ENCODE results near the gene DDIT3. TPM values are rescaled to one million over a fixed set of nuclear protein-coding genes. Genes with fewer than 3 reads are reported as not detected.

Gene DDIT3
- polyA plus RNA-seq, 1 donor from 2014 or later, result 24.0 TPM

DNA sequence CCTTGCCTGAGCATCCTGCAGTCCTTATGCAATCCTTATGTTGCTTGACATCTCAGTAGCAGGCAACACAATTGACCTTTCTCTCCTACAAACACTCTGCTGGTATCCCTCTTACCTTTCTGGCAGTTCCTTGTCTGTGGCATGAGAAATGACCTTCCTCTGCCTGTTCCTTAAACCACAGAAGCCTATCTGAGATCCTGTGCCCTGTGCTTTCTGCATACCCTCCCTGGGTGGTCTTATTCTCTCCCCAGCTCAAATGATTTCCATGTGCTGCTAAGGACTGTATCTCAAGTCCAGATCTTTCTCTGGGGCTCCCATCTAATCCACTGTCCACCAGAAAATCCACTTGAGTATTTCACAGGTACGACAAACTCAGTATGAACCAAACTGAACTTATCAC lies 38.6 kb downstream of the DDIT3 start:
- Histone ChIP-seq H3F3A (ENCODE audit: insufficient read depth, low read length, poor library complexity, severe bottlenecking) (no peaks in the 10 kb centered on the region), H3K9me2 (ENCODE audit: insufficient read depth, low read length) (no peaks in the 10 kb centered on the region), H3K9ac (ENCODE audit: low read length) (no peak overlapping the region), H3K27me3 (ENCODE audit: insufficient read depth, low read depth, low read length) (peaks cover 45% of the 10 kb centered on the region), H3K36me3 (ENCODE audit: insufficient read depth, low read length) (no peaks in the 10 kb centered on the region), H3K4me3 (ENCODE audit: low read length) (no peak overlapping the region), H3K9me3 (ENCODE audit: low read length) (no peaks in the 10 kb centered on the region), H4K20me1 (ENCODE audit: insufficient read depth) (no peaks in the 10 kb centered on the region), H3K27ac (ENCODE audit: low read length) (no peak overlapping the region), H2AFZ (ENCODE audit: low read depth, low read length) (no peak overlapping the region), H3K4me2 (ENCODE audit: low read length) (no peak overlapping the region), H3K79me2 (replicated peaks; ENCODE audit: insufficient read depth, low read length) (no peaks in the 10 kb centered on the region)
- TF ChIP-seq EZH2 (IDR thresholded peaks at IDR 0.05; ENCODE audit: borderline replicate concordance, insufficient read depth, low read length, poor library complexity, severe bottlenecking), result no peak
- no peak for TF ChIP-seq EP300 (conservative IDR thresholded peaks at IDR 0.05; ENCODE audit: poor library complexity, severe bottlenecking)
- no peak for TF ChIP-seq MXI1 (conservative IDR thresholded peaks at IDR 0.05; ENCODE audit: poor library complexity, severe bottlenecking)
- no peak for TF ChIP-seq RAD21 (conservative IDR thresholded peaks at IDR 0.05)
- TF ChIP-seq SMC3 (conservative IDR thresholded peaks at IDR 0.05; ENCODE audit: poor library complexity), result no peak
- TF ChIP-seq, protein P1, sequence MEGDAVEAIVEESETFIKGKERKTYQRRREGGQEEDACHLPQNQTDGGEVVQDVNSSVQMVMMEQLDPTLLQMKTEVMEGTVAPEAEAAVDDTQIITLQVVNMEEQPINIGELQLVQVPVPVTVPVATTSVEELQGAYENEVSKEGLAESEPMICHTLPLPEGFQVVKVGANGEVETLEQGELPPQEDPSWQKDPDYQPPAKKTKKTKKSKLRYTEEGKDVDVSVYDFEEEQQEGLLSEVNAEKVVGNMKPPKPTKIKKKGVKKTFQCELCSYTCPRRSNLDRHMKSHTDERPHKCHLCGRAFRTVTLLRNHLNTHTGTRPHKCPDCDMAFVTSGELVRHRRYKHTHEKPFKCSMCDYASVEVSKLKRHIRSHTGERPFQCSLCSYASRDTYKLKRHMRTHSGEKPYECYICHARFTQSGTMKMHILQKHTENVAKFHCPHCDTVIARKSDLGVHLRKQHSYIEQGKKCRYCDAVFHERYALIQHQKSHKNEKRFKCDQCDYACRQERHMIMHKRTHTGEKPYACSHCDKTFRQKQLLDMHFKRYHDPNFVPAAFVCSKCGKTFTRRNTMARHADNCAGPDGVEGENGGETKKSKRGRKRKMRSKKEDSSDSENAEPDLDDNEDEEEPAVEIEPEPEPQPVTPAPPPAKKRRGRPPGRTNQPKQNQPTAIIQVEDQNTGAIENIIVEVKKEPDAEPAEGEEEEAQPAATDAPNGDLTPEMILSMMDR (IDR thresholded peaks at IDR 0.05; ENCODE audit: poor library complexity, severe bottlenecking), result no peak
- no peak for TF ChIP-seq POLR2AphosphoS5 (IDR thresholded peaks at IDR 0.05)
- no peak for TF ChIP-seq TAF1 (IDR thresholded peaks at IDR 0.05; ENCODE audit: low read depth)
- TF ChIP-seq, protein P2, sequence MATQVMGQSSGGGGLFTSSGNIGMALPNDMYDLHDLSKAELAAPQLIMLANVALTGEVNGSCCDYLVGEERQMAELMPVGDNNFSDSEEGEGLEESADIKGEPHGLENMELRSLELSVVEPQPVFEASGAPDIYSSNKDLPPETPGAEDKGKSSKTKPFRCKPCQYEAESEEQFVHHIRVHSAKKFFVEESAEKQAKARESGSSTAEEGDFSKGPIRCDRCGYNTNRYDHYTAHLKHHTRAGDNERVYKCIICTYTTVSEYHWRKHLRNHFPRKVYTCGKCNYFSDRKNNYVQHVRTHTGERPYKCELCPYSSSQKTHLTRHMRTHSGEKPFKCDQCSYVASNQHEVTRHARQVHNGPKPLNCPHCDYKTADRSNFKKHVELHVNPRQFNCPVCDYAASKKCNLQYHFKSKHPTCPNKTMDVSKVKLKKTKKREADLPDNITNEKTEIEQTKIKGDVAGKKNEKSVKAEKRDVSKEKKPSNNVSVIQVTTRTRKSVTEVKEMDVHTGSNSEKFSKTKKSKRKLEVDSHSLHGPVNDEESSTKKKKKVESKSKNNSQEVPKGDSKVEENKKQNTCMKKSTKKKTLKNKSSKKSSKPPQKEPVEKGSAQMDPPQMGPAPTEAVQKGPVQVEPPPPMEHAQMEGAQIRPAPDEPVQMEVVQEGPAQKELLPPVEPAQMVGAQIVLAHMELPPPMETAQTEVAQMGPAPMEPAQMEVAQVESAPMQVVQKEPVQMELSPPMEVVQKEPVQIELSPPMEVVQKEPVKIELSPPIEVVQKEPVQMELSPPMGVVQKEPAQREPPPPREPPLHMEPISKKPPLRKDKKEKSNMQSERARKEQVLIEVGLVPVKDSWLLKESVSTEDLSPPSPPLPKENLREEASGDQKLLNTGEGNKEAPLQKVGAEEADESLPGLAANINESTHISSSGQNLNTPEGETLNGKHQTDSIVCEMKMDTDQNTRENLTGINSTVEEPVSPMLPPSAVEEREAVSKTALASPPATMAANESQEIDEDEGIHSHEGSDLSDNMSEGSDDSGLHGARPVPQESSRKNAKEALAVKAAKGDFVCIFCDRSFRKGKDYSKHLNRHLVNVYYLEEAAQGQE (IDR thresholded peaks at IDR 0.05; ENCODE audit: borderline replicate concordance), result no peak

DNA sequence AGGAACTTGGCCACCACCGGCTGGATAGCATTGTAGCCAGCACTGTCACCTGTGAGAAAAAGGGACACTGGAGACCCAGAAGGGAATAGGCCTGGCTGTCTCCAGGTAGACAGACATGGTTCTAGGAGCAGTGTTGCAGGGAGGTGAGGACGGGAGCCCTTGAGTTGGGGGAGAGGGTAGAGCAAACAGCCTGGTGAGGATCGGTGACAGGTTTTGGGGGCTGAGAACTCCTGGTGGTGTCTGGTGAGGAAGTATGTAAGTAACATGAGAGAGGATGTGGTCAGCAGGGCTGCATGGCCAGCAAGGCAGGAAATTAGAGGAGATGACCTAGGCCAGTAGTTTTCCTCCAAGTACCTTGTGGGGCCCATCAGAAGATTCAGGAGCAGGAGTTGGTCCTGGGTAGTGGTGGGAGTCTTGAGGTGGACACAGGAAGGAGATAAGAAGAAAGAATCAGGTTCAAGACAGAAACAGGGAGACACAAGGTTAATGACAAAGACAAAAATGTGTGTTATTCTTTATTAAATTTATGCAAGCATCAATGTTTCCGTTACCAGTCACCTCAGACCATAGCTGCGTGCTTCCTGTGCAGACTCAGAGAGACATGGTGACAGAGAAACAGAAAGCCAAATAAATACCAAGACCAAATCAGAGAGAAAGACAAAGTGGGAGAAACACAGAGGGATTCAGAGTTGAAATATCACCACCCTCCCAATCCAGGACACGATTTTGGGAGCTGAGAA lies 40.8 kb downstream of the DDIT3 start, which contains the start of gene ARHGAP9:
Gene ARHGAP9 (minus strand): TSS at position 491 of the 740 bp plus-strand sequence. CDS start 460 bp downstream, at position 31.
- Histone ChIP-seq H3K4me2 (ENCODE audit: low read length) (no peak within 1 kb of the TSS), H3K27me3 (ENCODE audit: insufficient read depth, low read depth, low read length) (peaks cover 66% of the 10 kb centered on the region), H3K9ac (ENCODE audit: low read length) (no peak within 1 kb of the TSS), H3K27ac (ENCODE audit: low read length) (no peak within 1 kb of the TSS), H4K20me1 (ENCODE audit: insufficient read depth) (no peaks in the 10 kb centered on the region), H3K36me3 (ENCODE audit: insufficient read depth, low read length) (no peaks in the 10 kb centered on the region), H3K9me2 (ENCODE audit: insufficient read depth, low read length) (no peaks in the 10 kb centered on the region), H3K79me2 (replicated peaks; ENCODE audit: insufficient read depth, low read length) (no peaks in the 10 kb centered on the region), H2AFZ (ENCODE audit: low read depth, low read length) (no peak within 1 kb of the TSS), H3K9me3 (ENCODE audit: low read length) (no peaks in the 10 kb centered on the region), H3F3A (ENCODE audit: insufficient read depth, low read length, poor library complexity, severe bottlenecking) (no peaks in the 10 kb centered on the region), H3K4me3 (ENCODE audit: low read length) (no peak within 1 kb of the TSS)
- TF ChIP-seq SMC3 (conservative IDR thresholded peaks at IDR 0.05; ENCODE audit: poor library complexity), result no peak
- TF ChIP-seq, protein P2 (IDR thresholded peaks at IDR 0.05; ENCODE audit: borderline replicate concordance), result no peak
- no peak for TF ChIP-seq EZH2 (IDR thresholded peaks at IDR 0.05; ENCODE audit: borderline replicate concordance, insufficient read depth, low read length, poor library complexity, severe bottlenecking)
- no peak for TF ChIP-seq TAF1 (IDR thresholded peaks at IDR 0.05; ENCODE audit: low read depth)
- TF ChIP-seq POLR2AphosphoS5 (IDR thresholded peaks at IDR 0.05), result no peak
- TF ChIP-seq RAD21 (conservative IDR thresholded peaks at IDR 0.05), result no peak
- no peak for TF ChIP-seq EP300 (conservative IDR thresholded peaks at IDR 0.05; ENCODE audit: poor library complexity, severe bottlenecking)
- TF ChIP-seq, protein P1 (IDR thresholded peaks at IDR 0.05; ENCODE audit: poor library complexity, severe bottlenecking), result no peak
- no peak for TF ChIP-seq MXI1 (conservative IDR thresholded peaks at IDR 0.05; ENCODE audit: poor library complexity, severe bottlenecking)
